GM18508 (cell line): Measurements from ENCODE around the gene PTPRJ.
"Not testable (repeated sequence)": the region's sequence is repeated elsewhere in the genome, so short reads cannot be mapped to it uniquely, and the experiment has no call there.

Experiments
- ATAC-seq: cut with Tn5 transposase; IDR thresholded peaks from one replicate; pipeline ENCODE4 v1.9.1; 2021; ENCODE audit warnings: moderate number of reproducible peaks; ENCODE audit not compliant: insufficient read depth, unreplicated experiment

Gene PTPRJ

DNA sequence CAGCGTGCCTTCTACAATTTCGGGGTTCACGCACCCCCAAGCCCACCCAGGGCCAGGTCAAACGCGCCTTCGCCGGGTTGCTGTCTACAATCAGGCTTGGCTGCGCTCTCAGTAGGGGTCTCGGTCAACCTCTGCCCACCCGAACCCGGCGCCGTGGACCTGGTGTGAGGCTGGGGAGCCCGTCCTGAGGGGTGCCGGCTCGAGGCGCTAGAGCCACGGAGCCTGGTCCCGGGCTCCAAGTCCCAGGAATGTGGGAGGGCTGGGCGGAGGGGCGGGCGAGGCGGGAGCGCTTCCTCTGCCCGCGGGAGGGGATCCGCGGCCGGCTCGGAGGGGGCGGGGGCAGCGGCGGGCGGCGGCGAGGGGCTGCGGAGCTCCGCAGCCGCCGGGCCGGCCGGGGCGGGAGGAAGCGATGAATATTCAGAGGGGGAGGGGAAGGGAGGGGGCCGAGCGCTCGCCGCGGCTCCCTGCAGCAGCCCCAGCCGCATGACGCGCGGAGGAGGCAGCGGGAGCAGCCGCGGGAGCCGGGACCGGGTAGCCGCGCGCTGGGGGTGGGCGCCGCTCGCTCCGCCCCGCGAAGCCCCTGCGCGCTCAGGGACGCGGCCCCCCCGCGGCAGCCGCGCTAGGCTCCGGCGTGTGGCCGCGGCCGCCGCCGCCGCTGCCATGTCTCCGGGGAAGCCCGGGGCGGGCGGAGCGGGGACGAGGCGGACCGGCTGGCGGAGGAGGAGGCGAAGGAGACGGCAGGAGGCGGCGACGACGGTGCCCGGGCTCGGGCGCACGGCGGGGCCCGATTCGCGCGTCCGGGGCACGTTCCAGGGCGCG, at the start of gene PTPRJ:
TSS of gene PTPRJ (plus strand) at position 472 of the 819 bp plus-strand sequence. CDS start 354 bp downstream, outside the sequence.
- ATAC-seq, result no peak

DNA sequence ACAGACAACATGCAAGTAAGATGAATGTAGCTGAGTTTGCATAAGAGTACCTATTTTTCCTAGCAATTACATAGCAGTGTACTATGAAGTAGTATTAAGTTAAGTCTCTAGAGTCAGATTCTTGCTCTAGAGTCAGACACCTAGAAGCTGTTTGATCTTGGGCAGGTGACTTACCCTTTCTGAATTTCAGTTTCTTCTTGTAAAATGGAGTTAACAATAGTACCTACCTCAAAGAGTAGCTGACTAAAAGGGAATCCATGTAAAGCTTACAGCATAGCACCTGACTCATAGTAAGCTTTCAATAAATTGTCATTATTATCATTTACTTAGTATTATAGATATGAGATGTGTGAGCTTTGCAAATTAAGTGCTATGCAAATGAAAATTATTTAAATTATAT, 47.8 kb upstream of the PTPRJ start:
- no peak for ATAC-seq

DNA sequence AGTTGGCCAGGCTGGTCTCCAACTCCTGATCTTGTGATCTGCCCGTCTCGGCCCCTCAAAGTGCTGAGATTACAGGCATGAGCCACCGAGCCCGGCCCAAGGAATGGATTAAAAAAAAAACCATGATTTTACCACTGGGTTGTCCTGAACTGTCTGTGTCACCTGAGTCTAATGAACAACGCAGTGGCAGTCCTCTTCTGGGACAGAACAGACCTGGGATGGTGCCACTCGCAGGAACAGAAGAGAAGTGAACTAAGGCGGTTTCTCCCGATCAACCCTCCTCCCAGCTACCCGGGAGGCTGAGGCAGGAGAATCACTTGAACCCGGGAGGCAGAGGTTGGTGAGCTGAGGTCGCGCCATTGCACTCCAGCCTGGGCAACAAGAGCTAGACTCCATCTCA, 46.6 kb upstream of the PTPRJ start:
- not testable (repeated sequence) for ATAC-seq

DNA sequence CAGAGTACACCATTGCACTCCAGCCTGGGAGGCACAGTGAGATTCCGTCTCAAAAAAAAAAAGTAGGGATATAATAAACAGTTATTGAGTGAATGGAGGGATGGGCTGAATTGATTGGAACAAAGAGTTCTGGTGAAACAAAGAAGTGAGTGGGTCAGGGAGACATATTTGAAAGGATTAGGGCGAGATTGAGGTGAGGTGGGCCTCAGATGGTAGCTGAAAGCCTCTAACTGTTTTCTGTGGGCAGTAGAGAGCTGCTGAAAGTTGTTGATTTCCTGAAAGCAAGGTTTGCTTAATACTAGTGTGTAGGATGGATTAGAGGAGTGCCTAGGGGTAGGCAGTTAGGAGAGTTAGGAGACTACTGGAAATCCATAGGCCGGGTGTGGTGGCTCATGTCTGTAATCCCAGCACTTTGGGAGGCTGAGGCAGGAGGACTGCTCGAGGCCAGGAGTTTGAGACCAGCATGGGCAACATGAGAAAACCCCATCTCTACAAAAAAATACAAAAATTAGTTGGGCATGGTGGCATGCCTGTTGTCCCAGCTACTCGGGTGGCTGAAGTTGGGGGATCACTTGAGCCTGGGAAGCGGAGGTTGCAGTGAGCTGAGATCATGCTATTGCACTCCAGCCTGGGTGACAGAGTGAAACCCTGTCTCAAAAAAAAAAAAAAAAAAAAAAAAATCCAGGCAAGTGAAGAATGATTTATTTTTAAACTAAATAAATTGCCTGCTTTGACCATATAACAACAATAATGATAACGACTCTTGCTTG, 41.4 kb upstream of the PTPRJ start:
- no peak for ATAC-seq

DNA sequence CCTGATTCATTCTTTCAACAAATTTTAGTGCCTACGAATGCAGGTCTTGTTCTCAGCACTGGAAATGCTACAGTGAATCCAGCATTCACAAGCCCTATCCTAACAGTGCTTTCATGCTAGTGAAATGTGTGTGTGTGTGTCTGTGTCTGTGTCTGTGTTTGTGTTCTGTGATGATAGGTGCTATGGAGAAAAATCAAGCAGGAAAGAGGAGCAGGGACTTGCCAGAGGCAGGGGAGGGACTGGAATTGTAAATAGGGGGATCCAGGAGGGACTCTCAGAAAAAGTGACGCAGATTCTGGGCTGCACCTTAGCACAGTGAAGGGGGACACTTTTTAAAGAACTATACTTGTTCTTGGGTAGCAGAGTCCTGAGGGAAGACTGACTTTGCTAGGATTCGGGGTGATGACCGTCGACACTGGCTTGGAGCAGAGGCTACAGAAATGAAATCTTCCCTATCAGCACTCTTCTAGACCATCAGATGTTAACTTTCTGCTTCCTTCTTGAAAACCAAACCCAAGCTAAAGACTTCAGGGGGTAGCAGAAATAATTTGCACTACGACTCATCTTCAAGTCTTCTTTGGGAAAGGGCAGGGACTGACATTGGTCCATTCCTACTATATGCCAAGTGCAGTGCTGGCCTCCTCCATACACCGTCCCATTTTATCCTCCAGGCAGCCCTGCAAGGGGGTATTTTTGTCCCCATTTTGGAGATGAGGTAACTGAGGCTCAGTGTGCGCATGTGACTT, 39.3 kb upstream of the PTPRJ start:
- ATAC-seq, result no peak

DNA sequence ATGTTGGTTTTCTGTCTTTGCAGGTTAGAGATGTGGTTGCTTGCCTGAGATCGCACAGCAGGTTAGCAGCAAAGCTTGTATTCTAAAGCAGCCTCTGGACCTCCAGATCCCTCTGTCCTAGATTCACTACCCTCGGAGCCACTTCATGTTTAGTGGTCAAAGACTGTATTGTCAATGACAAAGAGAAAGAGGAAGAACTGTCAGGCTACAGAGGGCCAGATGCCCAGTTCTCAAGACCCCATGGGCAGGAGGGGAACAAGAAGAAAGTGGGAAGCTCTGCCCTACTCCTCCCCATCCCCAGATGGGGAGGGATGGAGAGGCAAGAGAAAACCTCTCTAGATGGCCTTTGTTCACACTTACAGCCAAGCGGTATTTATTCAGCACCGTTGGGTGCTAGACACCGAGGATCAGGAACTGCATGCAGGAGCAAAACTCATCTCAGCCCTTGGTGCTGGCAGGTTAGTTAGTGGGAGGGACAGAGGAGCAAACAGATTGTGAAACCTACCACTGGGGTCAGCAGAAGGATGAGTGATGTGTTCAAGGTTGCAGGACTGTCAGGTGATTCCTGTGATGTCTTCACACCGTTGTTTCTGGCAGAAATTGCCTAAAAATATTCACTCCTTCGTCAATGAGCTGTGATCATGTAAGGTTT, 38.3 kb upstream of the PTPRJ start:
- no peak for ATAC-seq

DNA sequence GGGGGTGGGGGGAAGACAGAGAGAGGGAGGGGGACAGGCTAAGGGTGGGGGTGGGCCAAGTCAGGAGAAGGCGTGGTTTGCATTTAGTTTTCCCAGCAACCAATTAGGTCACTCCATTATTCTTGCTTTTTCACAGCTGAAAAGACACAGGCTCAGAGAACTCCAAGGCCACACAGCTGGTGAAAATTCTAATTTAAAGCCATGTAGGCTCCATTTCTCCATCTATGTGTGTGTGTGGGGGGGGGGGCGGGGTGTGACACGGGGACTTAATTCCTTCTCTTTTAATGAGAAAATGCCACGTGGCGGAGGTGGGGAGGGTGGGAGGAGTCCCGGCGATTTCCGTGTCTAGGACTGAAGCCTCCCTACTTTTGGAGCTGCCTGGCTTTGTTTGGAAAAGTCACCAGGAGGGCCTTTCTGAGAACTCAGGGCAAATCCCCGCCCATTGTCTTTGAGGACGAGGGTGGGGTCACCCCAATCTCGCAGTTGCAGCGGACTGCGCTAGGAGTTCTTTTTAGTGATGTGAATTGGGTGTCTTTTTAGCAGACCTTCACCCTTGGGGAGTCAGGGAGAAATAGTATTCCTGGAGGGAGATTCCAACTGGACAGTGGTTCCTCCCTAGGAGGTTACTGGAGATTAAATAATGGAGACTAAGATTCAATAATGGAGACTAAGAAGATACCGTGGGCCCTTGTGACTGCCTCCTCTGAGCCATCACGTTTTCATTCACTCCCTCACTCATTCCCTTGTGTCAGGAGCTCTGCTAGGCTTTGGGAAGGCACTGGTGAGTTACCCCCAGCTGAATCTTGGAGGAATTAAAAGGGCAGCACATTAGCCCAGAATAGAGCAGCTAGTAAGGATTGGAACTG, 36.4 kb upstream of the PTPRJ start:
- ATAC-seq, result no peak

DNA sequence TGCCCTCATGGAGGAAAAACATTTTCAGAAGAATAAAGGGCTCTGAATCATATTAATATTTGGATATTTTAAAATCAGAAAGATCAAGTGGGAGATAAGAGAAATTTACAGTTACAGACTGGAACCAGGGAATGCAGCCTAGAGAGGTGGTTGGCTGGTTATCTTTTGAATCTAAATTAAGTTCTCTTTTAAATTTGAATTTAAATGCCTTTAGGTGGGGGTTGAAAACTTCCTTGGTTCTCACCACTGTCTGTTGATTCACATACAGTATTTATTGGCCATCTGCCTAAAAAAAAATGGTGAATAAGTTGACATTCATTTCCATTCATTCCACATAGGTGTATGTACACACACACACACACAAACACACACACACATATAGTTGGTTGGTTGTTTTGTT, 35.7 kb upstream of the PTPRJ start:
- ATAC-seq, result no peak

DNA sequence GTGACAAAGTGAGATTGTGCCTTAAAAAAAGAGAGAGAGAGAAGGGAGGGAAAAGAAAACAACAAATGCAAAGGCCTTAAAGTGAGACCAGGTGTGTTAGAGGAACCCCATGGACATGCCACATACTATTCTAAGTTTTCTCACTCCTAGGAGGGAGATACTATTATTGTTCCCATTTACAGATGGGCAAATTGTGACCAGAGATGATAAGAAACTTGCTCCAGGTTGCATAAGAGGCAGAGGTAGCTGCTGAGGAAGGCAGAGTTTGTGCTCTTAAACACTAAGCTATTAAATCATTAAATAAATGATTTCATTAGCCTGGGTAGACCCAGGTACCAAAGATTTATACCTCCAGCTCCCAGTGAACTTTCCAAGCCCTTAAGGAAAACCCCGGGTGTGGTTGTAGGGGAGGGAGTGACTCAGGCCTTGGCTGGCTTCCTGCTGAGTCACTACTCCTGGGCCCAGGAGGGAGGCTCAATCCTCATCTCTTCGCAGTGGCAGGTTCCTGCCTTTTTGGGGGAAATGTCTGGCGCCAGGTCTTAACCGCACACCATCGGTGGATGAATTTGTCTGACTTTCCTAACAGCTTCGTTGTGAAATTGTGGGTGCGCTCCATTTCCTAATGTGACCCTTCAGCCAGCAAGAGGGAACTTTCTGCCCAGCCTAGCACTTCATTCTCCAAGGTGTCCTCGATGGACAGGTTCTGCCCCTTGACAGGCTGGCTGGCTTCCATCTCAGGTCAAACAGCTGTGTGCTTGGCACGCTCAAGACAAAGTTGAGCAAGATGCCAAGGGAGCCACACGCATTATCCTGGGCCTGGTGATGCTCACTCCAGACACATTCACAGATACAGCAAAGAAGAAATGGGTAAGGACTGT, 33.4 kb upstream of the PTPRJ start:
- ATAC-seq, result no peak

DNA sequence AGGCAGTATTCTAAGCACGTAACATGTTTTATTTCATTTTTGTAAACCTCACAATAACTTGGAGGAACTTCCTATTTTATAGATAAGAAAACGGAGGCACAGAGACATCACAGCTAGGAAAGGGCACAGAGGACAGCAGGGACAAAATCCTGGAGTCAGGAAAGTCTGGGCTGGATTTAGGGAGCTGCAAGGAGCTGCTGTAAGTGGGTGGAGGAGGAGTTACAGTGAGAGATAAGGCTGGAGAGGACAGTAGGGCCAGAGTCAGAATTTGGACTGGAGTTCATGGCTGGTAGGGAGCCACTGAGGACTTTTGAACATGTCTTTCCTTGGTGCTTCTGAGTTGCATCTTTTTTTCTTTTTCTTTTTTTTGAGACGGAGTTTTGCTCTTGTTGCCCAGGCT, 32.2 kb upstream of the PTPRJ start:
- ATAC-seq, result no peak

DNA sequence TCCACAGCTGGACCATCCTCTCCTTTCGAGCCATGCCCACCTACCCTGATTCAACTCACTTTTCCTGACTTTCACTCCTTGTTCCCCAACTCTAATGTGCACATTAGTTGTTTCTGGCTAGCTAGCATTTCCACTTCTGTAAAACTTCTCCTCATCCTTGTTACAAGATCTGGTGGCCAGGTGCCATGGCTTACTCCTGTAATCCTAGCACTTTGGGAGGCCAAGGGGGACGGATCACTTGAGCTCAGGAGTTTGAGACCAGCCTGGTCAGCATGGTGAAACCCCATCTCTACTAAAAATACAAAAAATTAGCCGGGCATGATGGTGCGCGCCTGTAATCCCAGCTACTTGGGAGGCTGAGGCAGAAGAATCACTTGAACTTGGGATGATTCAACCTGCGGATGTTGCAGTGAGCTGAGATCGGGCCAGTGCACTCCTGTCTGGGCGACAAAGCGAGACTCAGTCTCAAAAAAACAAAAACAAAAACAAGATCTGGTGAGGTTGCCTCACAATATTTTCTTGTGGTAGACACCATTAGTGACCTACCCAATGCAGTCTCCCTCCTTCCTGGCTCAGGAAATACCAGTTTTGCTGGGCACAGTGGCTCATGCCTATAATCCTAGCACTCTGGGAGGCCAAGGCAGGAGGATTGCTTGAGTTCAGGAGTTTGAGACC, 31.2 kb upstream of the PTPRJ start:
- not testable (repeated sequence) for ATAC-seq

DNA sequence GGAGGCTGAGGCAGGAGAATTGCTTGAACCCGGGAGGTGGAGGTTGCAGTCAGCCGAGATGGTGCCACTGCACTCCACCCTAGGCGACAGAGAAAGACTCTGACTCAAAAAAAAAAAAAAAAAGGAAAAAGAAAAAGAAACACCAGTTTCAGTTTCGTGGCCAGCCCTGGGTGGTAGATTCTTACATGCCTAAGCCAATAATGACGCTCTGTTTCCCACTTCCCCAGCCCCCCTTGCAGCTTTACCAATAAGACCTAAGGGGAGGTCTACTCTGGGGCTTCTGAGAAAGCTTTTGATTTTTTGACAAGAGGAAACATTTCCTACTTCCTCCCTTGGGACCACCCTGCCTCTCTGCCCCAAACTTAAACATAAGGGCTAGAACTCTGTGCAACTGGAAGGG, 30.0 kb upstream of the PTPRJ start:
- ATAC-seq, result peak; percentile 53

DNA sequence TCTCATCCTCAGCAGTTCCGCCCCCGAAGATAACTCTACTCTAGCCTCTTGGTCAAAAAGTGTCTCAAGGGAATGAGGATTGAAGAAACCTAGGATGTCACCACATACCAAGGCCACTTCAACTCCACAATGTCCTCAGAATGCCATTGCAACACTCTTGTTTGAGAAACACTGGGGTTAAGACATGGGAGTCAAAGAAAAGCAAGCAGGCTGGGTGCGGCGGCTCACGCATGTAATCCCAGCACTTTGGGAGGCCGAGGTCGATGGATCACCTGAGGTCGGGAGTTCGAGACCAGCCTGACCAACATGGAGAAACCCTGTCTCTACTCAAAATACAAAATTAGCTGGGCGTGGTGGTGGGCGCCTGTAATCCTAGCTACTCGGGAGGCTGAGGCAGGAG, 28.9 kb upstream of the PTPRJ start:
- ATAC-seq, result not testable (repeated sequence)

DNA sequence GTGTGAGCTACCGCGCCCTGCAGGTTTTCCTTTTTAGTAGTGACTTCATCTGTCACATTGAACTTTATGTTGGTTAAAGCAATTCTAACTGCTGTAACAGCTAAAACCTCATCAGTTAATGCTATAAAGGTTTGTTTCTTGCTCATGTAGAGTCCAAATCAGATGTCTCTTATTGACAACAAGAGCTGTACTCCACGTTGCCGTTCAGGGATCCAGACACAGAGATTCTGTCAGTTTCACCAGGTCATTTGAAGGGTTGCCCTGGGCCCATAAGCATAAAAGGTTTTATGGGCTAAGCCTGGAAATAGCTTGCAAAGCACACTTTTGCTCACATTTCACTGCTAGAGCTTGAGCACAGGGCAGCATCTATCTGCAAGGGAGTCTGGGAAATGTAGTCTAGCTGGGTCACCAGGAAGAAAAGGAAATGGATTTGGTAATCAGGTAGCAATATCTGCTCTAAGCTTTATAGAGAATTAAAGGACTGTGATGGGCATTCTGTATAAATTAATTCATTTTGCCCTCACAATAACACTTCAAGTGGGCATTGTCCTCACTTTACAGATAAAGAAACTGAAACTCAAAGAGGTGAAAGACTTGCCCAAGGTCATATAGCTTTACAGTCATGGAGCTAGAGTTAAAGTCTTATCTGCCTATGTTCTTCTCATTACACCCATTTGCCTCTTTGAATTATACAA, 25.2 kb upstream of the PTPRJ start:
- ATAC-seq, result no peak

DNA sequence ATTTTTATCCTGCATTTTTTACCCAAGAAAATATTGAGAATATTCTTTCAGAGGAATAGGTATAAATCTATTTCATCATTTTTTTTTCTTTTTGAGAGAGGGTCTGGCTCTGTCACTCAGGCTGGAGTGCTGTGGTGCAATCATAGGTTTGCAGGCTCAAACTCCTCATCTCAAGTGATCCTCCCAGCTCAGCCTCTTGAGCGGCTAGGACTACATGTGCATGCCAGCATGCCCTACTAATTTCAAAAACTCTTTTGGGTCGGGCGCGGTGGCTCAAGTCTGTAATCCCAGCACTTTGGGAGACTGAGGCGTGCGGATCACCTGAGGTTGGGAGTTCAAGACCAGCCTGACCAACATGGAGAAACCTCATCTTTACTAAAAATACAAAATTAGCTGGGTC, 20.3 kb upstream of the PTPRJ start:
- no peak for ATAC-seq

DNA sequence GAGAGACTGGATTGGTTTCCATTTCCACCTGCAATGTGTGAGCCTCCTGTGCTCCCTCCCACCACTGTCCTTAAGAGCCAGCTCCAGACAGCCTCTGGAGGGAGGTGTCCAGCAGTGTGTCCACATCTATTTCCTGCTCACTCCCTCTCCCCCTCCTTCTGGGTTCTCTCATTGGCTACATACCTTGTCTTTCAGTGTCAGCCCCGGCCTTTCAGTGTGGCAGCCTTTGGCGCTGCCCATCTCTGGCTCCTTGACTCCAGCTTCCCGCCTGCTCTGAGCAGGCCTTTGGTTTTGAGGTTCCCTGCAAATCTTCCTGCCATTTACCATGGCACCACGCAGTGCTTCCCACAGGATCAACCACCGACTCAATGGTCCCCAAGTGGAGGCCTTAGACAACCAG, 19.0 kb upstream of the PTPRJ start:
- no peak for ATAC-seq

DNA sequence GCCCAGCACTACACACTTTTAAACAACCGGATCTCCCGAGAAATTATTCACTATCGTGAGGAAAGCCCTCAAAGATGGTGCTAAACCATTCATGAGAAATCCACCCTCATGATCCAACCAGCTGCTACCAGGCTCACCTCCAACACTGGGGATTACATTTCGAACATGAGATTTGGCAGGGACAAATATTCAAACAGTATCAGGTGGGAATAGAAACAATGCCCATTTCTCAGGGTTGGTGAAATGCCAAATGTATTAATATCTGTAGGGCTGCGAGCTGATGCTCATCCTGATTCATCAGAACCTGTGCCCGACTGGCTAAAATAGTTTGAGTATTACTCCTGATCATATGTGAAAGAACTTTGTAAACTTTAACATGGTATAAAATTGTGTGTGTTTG, 15.8 kb upstream of the PTPRJ start:
- no peak for ATAC-seq
